HepG2 (cell line): ENCODE results near the gene ARHGAP26.

ENCODE experiments used
- BORCS8-MEF2B ChIP-seq: sonication (generic); formaldehyde crosslinking; IDR thresholded peaks from 2 replicates; pipeline ENCODE4 v1.8.0; 2022; ENCODE audit warnings: mild to moderate bottlenecking, missing genetic modification reagents
- EP300 ChIP-seq, 3 experiments: sonication (generic) in 1 of 3; formaldehyde crosslinking in 1 of 3; IDR thresholded peaks; 2 replicates each; pipeline versions ENCODE4 v1.5.1 to v1.6.1; 2011 to 2020; ENCODE audit warnings: low read depth in 2 of 3, low read length in 2 of 3, borderline replicate concordance in 1 of 3, improper control_type of control experiment in 1 of 3, mild to moderate bottlenecking in 1 of 3, missing genetic modification reagents in 1 of 3, moderate library complexity in 1 of 3
- FOXA3 ChIP-seq: IDR thresholded peaks from 2 replicates; pipeline ENCODE4 v1.6.1; 2016; ENCODE audit warnings: missing genetic modification reagents, missing compliant biosample characterization
- FOXP1 ChIP-seq, 2 experiments: fragments of 450-650 bp in 1 of 2; IDR thresholded peaks; 2 replicates each; pipeline ENCODE4 v1.6.1; 2017 to 2018; ENCODE audit warnings: antibody characterized with exemption in 1 of 2
- IKZF4 ChIP-seq: sonication (generic); formaldehyde crosslinking; IDR thresholded peaks from 2 replicates; pipeline ENCODE4 v1.5.1; 2020; ENCODE audit warnings: borderline replicate concordance, mild to moderate bottlenecking, low read depth, missing genetic modification reagents; ENCODE audit errors: not compliant biosample characterization
- JUN ChIP-seq: sonication (generic); formaldehyde crosslinking; IDR thresholded peaks from 2 replicates; pipeline ENCODE4 v1.4.0; 2020; ENCODE audit warnings: mild to moderate bottlenecking, missing genetic modification reagents
- POLR2A ChIP-seq, 2 experiments: IDR thresholded peaks; 2 replicates each; pipeline ENCODE4 v1.6.1; 2011; ENCODE audit warnings: low read depth in 2 of 2, low read length in 2 of 2, mild to moderate bottlenecking in 1 of 2, moderate library complexity in 1 of 2; ENCODE audit not compliant: insufficient read depth in 1 of 2
- SALL1 ChIP-seq: sonication (generic); formaldehyde crosslinking; IDR thresholded peaks from 2 replicates; pipeline ENCODE4 v1.8.0; 2022; ENCODE audit warnings: mild to moderate bottlenecking, missing genetic modification reagents
- SP5 ChIP-seq: IDR thresholded peaks from 2 replicates; pipeline ENCODE4 v1.6.1; 2016; ENCODE audit warnings: low read depth, borderline replicate concordance
- SRSF4 ChIP-seq: fragments of 200-400 bp; formaldehyde crosslinking; IDR thresholded peaks from one replicate; pipeline ENCODE4 v1.6.1; 2018; ENCODE audit warnings: mild to moderate bottlenecking, low read depth, low read length, moderate library complexity; ENCODE audit not compliant: poor library complexity, severe bottlenecking
- ZNF124 ChIP-seq: sonication (generic); formaldehyde crosslinking; IDR thresholded peaks from 2 replicates; pipeline ENCODE4 v1.4.0; 2020; ENCODE audit warnings: missing genetic modification reagents
- ZNF768 ChIP-seq: sonication (generic); formaldehyde crosslinking; IDR thresholded peaks from 2 replicates; pipeline ENCODE4 v1.4.0; 2020; ENCODE audit warnings: missing genetic modification reagents
- TF ChIP-seq, protein P1 (sequence below): sonication (generic); formaldehyde crosslinking; IDR thresholded peaks from 2 replicates; pipeline ENCODE4 v1.5.0; 2020; ENCODE audit warnings: mild to moderate bottlenecking, missing genetic modification reagents, moderate library complexity
- TF ChIP-seq, protein P2 (sequence below): sonication (generic); formaldehyde crosslinking; IDR thresholded peaks from 2 replicates; pipeline ENCODE4 v1.9.0; 2021; ENCODE audit warnings: missing genetic modification reagents, borderline replicate concordance

DNA sequence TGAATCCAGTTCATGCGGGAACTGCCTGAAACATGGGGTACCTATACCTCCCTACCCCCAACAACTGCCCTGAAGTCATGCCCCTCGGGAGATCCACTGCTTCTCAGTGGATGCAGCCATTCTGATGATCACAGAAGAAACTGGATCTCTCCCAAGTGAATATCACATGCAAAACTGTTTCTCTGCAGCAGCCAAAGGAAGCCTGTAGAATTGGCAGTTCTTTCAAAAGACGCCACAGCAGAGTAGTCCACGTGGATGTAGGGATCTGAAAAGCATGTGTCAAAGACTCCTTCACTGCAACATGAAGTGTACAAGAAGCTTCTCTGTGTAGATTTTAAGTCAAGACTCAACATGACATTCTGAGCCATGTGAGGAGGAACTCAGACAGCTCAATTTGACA is 346.6 kb downstream of the ARHGAP26 start:
- no peak for TF ChIP-seq SRSF4
- TF ChIP-seq ZNF768, result no peak
- no peak for TF ChIP-seq IKZF4 (CRISPR knock-in tag)
- TF ChIP-seq POLR2A (IDR thresholded peaks at IDR 0.05; ENCODE audit: insufficient read depth in 1 of 2, low read depth in 2 of 2, low read length in 2 of 2), result no peak
- no peak for TF ChIP-seq EP300 (IDR thresholded peaks at IDR 0.05; ENCODE audit: low read depth in 2 of 2, low read length in 2 of 2)
- no peak for TF ChIP-seq EP300 (CRISPR knock-in tag; IDR thresholded peaks at IDR 0.05; ENCODE audit: borderline replicate concordance)
- TF ChIP-seq FOXP1 (IDR thresholded peaks at IDR 0.05), result no peak
- no peak for TF ChIP-seq FOXP1 (CRISPR knock-in tag; IDR thresholded peaks at IDR 0.05)
- TF ChIP-seq SP5 (CRISPR knock-in tag), result no peak
- no peak for TF ChIP-seq JUN (CRISPR knock-in tag)
- no peak for TF ChIP-seq FOXA3 (CRISPR knock-in tag)
- no peak for TF ChIP-seq ZNF124 (CRISPR knock-in tag)
- TF ChIP-seq, protein P1, sequence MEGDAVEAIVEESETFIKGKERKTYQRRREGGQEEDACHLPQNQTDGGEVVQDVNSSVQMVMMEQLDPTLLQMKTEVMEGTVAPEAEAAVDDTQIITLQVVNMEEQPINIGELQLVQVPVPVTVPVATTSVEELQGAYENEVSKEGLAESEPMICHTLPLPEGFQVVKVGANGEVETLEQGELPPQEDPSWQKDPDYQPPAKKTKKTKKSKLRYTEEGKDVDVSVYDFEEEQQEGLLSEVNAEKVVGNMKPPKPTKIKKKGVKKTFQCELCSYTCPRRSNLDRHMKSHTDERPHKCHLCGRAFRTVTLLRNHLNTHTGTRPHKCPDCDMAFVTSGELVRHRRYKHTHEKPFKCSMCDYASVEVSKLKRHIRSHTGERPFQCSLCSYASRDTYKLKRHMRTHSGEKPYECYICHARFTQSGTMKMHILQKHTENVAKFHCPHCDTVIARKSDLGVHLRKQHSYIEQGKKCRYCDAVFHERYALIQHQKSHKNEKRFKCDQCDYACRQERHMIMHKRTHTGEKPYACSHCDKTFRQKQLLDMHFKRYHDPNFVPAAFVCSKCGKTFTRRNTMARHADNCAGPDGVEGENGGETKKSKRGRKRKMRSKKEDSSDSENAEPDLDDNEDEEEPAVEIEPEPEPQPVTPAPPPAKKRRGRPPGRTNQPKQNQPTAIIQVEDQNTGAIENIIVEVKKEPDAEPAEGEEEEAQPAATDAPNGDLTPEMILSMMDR (CRISPR knock-in tag), result no peak
- no peak for TF ChIP-seq SALL1
- TF ChIP-seq, protein P2, sequence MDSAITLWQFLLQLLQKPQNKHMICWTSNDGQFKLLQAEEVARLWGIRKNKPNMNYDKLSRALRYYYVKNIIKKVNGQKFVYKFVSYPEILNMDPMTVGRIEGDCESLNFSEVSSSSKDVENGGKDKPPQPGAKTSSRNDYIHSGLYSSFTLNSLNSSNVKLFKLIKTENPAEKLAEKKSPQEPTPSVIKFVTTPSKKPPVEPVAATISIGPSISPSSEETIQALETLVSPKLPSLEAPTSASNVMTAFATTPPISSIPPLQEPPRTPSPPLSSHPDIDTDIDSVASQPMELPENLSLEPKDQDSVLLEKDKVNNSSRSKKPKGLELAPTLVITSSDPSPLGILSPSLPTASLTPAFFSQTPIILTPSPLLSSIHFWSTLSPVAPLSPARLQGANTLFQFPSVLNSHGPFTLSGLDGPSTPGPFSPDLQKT (CRISPR knock-in tag), result no peak
- TF ChIP-seq BORCS8-MEF2B, result no peak
